Measurements from ENCODE around the gene AIFM3.

AIFM3 gene

GRCh38 chr22:20948989-20949388 lies 18.1 kb upstream of the AIFM3 start:
- no peaks in the 10 kb centered on the region for H3K27me3 ChIP-seq (ENCODE audit: low read length)
- no peaks in the 10 kb centered on the region for H3K9me3 ChIP-seq (ENCODE audit: insufficient read depth, low read length)
- no peaks in the 10 kb centered on the region for H3K36me3 ChIP-seq (ENCODE audit: low read length)
- no peak overlapping the region for H2AFZ ChIP-seq (ENCODE audit: low read depth, low read length, severe bottlenecking)
- no peaks in the 10 kb centered on the region for H3F3A ChIP-seq (ENCODE audit: insufficient read depth)
- H3K9ac ChIP-seq (ENCODE audit: low read length) = no peak overlapping the region
- no peak overlapping the region for H3K4me3 ChIP-seq (ENCODE audit: insufficient read depth, low read length, poor library complexity, severe bottlenecking)
- no peaks in the 10 kb centered on the region for H4K20me1 ChIP-seq (ENCODE audit: low read depth, low read length)
- no peak overlapping the region for H3K27ac ChIP-seq (ENCODE audit: low read depth, low read length)
- no peaks in the 10 kb centered on the region for H3K9me2 ChIP-seq (replicated peaks; ENCODE audit: insufficient read depth, low read length)
- no peak overlapping the region for H3K4me2 ChIP-seq (ENCODE audit: low read depth, low read length, poor library complexity, severe bottlenecking)
- H3K79me2 ChIP-seq (ENCODE audit: insufficient read depth, low read length) = peaks cover 50% of the 10 kb centered on the region
- TF ChIP-seq, protein P1, sequence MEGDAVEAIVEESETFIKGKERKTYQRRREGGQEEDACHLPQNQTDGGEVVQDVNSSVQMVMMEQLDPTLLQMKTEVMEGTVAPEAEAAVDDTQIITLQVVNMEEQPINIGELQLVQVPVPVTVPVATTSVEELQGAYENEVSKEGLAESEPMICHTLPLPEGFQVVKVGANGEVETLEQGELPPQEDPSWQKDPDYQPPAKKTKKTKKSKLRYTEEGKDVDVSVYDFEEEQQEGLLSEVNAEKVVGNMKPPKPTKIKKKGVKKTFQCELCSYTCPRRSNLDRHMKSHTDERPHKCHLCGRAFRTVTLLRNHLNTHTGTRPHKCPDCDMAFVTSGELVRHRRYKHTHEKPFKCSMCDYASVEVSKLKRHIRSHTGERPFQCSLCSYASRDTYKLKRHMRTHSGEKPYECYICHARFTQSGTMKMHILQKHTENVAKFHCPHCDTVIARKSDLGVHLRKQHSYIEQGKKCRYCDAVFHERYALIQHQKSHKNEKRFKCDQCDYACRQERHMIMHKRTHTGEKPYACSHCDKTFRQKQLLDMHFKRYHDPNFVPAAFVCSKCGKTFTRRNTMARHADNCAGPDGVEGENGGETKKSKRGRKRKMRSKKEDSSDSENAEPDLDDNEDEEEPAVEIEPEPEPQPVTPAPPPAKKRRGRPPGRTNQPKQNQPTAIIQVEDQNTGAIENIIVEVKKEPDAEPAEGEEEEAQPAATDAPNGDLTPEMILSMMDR (IDR thresholded peaks at IDR 0.05; ENCODE audit: insufficient read depth, low read length, poor library complexity, severe bottlenecking) = no peak
- no peak for TF ChIP-seq EZH2phosphoT487 (conservative IDR thresholded peaks at IDR 0.05; ENCODE audit: low read length)

DNA sequence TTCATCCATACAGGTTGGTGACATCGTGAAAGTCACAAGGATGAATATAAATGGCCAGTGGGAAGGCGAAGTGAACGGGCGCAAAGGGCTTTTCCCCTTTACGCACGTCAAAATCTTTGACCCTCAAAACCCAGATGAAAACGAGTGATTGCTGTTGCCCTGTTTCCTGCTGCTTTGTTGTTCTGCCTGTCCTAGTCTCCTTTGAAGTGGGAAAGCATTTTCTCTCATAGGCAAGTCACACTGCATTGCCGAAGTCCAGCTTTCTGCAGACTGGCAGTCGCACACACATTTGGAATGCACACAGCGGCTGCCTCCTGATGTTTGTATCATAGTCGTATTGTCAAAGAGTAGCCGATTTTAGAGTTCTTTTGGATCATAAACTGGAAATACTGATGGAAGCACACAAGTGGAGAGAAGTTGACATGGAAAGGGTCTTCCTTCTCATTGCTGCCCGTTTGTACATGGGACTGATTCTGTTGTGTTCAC lies 17.3 kb upstream of the AIFM3 start:
- Histone ChIP-seq H4K20me1 (ENCODE audit: low read depth, low read length) (no peaks in the 10 kb centered on the region), H3K79me2 (ENCODE audit: insufficient read depth, low read length) (peaks cover 43% of the 10 kb centered on the region), H3K9me3 (ENCODE audit: insufficient read depth, low read length) (no peaks in the 10 kb centered on the region), H3K27me3 (ENCODE audit: low read length) (no peaks in the 10 kb centered on the region), H3K36me3 (ENCODE audit: low read length) (no peaks in the 10 kb centered on the region), H2AFZ (ENCODE audit: low read depth, low read length, severe bottlenecking) (no peak overlapping the region), H3K9ac (ENCODE audit: low read length) (no peak overlapping the region), H3K27ac (ENCODE audit: low read depth, low read length) (no peak overlapping the region), H3K4me2 (ENCODE audit: low read depth, low read length, poor library complexity, severe bottlenecking) (no peak overlapping the region), H3F3A (ENCODE audit: insufficient read depth) (no peaks in the 10 kb centered on the region), H3K9me2 (replicated peaks; ENCODE audit: insufficient read depth, low read length) (no peaks in the 10 kb centered on the region), H3K4me3 (ENCODE audit: insufficient read depth, low read length, poor library complexity, severe bottlenecking) (no peak overlapping the region)
- TF ChIP-seq, protein P1 (IDR thresholded peaks at IDR 0.05; ENCODE audit: insufficient read depth, low read length, poor library complexity, severe bottlenecking) = no peak
- no peak for TF ChIP-seq EZH2phosphoT487 (conservative IDR thresholded peaks at IDR 0.05; ENCODE audit: low read length)

GRCh38 chr22:20951151-20951931 lies 15.7 kb upstream of the AIFM3 start:
- Histone ChIP-seq H3K9me2 (replicated peaks; ENCODE audit: insufficient read depth, low read length) (no peaks in the 10 kb centered on the region), H2AFZ (ENCODE audit: low read depth, low read length, severe bottlenecking) (no peak overlapping the region), H3K27ac (ENCODE audit: low read depth, low read length) (no peak overlapping the region), H4K20me1 (ENCODE audit: low read depth, low read length) (no peaks in the 10 kb centered on the region), H3F3A (ENCODE audit: insufficient read depth) (no peaks in the 10 kb centered on the region), H3K36me3 (ENCODE audit: low read length) (no peaks in the 10 kb centered on the region), H3K79me2 (ENCODE audit: insufficient read depth, low read length) (peaks cover 27% of the 10 kb centered on the region), H3K4me3 (ENCODE audit: insufficient read depth, low read length, poor library complexity, severe bottlenecking) (no peak overlapping the region), H3K9ac (ENCODE audit: low read length) (no peak overlapping the region), H3K27me3 (ENCODE audit: low read length) (no peaks in the 10 kb centered on the region), H3K4me2 (ENCODE audit: low read depth, low read length, poor library complexity, severe bottlenecking) (no peak overlapping the region), H3K9me3 (ENCODE audit: insufficient read depth, low read length) (no peaks in the 10 kb centered on the region)
- TF ChIP-seq, protein P1 (IDR thresholded peaks at IDR 0.05; ENCODE audit: insufficient read depth, low read length, poor library complexity, severe bottlenecking) = no peak
- TF ChIP-seq EZH2phosphoT487 (conservative IDR thresholded peaks at IDR 0.05; ENCODE audit: low read length) = no peak

All from SU-DHL-6 (cell line).